Parathyroid adenoma (tissue), 2 donors: ENCODE data around the gene WDR76.

Experiments
- H2AFZ ChIP-seq: fragments of 300-600 bp; sonication (generic); one replicate; pipeline ENCODE4 v1.7.0; 2017; ENCODE audit warnings: antibody characterized with exemption, mild to moderate bottlenecking
- H3K27ac ChIP-seq: fragments of 300-600 bp; sonication (generic); one replicate; pipeline ENCODE4 v1.7.0; 2017
- H3K27me3 ChIP-seq: fragments of 300-600 bp; sonication (generic); one replicate; pipeline ENCODE4 v1.7.0; 2017; ENCODE audit warnings: low read length; ENCODE audit not compliant: control insufficient read depth, insufficient read depth
- H3K36me3 ChIP-seq: fragments of 300-600 bp; sonication (generic); one replicate; pipeline ENCODE4 v1.7.0; 2017; ENCODE audit warnings: low read length; ENCODE audit not compliant: control insufficient read depth, insufficient read depth
- H3K4me1 ChIP-seq: fragments of 300-600 bp; sonication (generic); one replicate; pipeline ENCODE4 v1.7.0; 2017; ENCODE audit warnings: control low read depth
- H3K4me2 ChIP-seq: fragments of 300-600 bp; sonication (generic); one replicate; pipeline ENCODE4 v1.7.0; 2017; ENCODE audit warnings: low read length
- H3K4me3 ChIP-seq: fragments of 300-600 bp; sonication (generic); one replicate; pipeline ENCODE4 v1.7.0; 2017; ENCODE audit warnings: low read depth, low read length
- H3K79me2 ChIP-seq: fragments of 300-600 bp; sonication (generic); one replicate; pipeline ENCODE4 v1.7.0; 2017; ENCODE audit warnings: control low read depth
- H3K9ac ChIP-seq: fragments of 300-600 bp; sonication (generic); one replicate; pipeline ENCODE4 v1.7.0; 2017; ENCODE audit warnings: mild to moderate bottlenecking
- H3K9me3 ChIP-seq: fragments of 300-600 bp; sonication (generic); one replicate; pipeline ENCODE4 v1.7.0; 2017; ENCODE audit warnings: low read length; ENCODE audit not compliant: control insufficient read depth
- CTCF ChIP-seq: fragments of 300-600 bp; sonication (generic); IDR thresholded peaks from one replicate; pipeline ENCODE4 v1.7.0; 2017; ENCODE audit warnings: antibody characterized with exemption, mild to moderate bottlenecking
- donor health status: primary hyperparathyroidism.

The WDR76 gene

GRCh38 chr15:43901495-43901894, 74.7 kb downstream of the WDR76 start:
- Histone ChIP-seq H3K27me3 (no peaks in the 10 kb centered on the region), H3K4me2 (no peak overlapping the region), H3K4me3 (no peak overlapping the region), H3K27ac (no peak overlapping the region), H3K9ac (no peak overlapping the region), H3K79me2 (no peaks in the 10 kb centered on the region), H2AFZ (no peak overlapping the region), H3K4me1 (peaks cover 2% of the 10 kb centered on the region), H3K36me3 (no peaks in the 10 kb centered on the region), H3K9me3 (no peaks in the 10 kb centered on the region)
- no peak for TF ChIP-seq CTCF

- Histone ChIP-seq H2AFZ (peak overlapping the region; percentile 38), H3K4me1 (peaks cover 2% of the 10 kb centered on the region), H3K4me2 (no peak overlapping the region), H3K27ac (no peak overlapping the region), H3K4me3 (no peak overlapping the region), H3K9me3 (no peaks in the 10 kb centered on the region), H3K36me3 (no peaks in the 10 kb centered on the region), H3K27me3 (no peaks in the 10 kb centered on the region), H3K79me2 (no peaks in the 10 kb centered on the region), H3K9ac (no peak overlapping the region)
- TF ChIP-seq CTCF, result peak; percentile 68
Measured at GRCh38 chr15:43903864-43904290, 77.1 kb downstream of the WDR76 start.

GRCh38 chr15:43905755-43906154, 79.0 kb downstream of the WDR76 start:
- Histone ChIP-seq H2AFZ (no peak overlapping the region), H3K9me3 (no peaks in the 10 kb centered on the region), H3K4me3 (no peak overlapping the region), H3K27ac (no peak overlapping the region), H3K9ac (no peak overlapping the region), H3K79me2 (no peaks in the 10 kb centered on the region), H3K36me3 (no peaks in the 10 kb centered on the region), H3K4me2 (no peak overlapping the region), H3K27me3 (no peaks in the 10 kb centered on the region), H3K4me1 (peaks cover 2% of the 10 kb centered on the region)
- TF ChIP-seq CTCF, result no peak

GRCh38 chr15:43908516-43909050, 81.8 kb downstream of the WDR76 start:
- no peaks in the 10 kb centered on the region for H3K9me3 ChIP-seq
- TF ChIP-seq CTCF, result no peak
- no peak overlapping the region for H3K9ac ChIP-seq
- no peaks in the 10 kb centered on the region for H3K27me3 ChIP-seq
- H3K36me3 ChIP-seq, result no peaks in the 10 kb centered on the region
- peaks cover 2% of the 10 kb centered on the region for H3K4me1 ChIP-seq
- H2AFZ ChIP-seq, result no peak overlapping the region
- H3K4me2 ChIP-seq, result no peak overlapping the region
- no peak overlapping the region for H3K27ac ChIP-seq
- no peaks in the 10 kb centered on the region for H3K79me2 ChIP-seq
- H3K4me3 ChIP-seq, result no peak overlapping the region

GRCh38 chr15:43911235-43911781, 84.5 kb downstream of the WDR76 start:
- H3K36me3 ChIP-seq, result no peaks in the 10 kb centered on the region
- no peak overlapping the region for H3K9ac ChIP-seq
- H2AFZ ChIP-seq, result no peak overlapping the region
- H3K79me2 ChIP-seq, result no peaks in the 10 kb centered on the region
- H3K9me3 ChIP-seq, result no peaks in the 10 kb centered on the region
- no peaks in the 10 kb centered on the region for H3K27me3 ChIP-seq
- H3K4me3 ChIP-seq, result no peak overlapping the region
- H3K4me2 ChIP-seq, result no peak overlapping the region
- H3K4me1 ChIP-seq, result no peaks in the 10 kb centered on the region
- no peak overlapping the region for H3K27ac ChIP-seq
- no peak for TF ChIP-seq CTCF
